ACC112 (cell line): Measurements from ENCODE around the gene CAMK4.

Experiments
- H2AFZ ChIP-seq: fragments of 200-600 bp; sonication (generic); one replicate; pipeline ENCODE4 v1.6.0; 2017; ENCODE audit warnings: antibody characterized with exemption, low read length; ENCODE audit not compliant: unreplicated experiment
- H3K27ac ChIP-seq: fragments of 200-600 bp; sonication (generic); 2 replicates; pipeline ENCODE4 v1.5.1; 2014; ENCODE audit warnings: low read depth, mild to moderate bottlenecking, antibody characterized with exemption, low read length, moderate library complexity
- H3K27me3 ChIP-seq: fragments of 200-600 bp; sonication (generic); 2 replicates; pipeline ENCODE4 v1.6.1; 2014; ENCODE audit warnings: mild to moderate bottlenecking, antibody characterized with exemption, low read length, moderate library complexity, mixed read lengths; ENCODE audit not compliant: insufficient read depth
- H3K36me3 ChIP-seq: fragments of 200-600 bp; sonication (generic); 2 replicates; pipeline ENCODE4 v1.6.1; 2016; ENCODE audit warnings: mild to moderate bottlenecking, antibody characterized with exemption, low read length, moderate library complexity, mixed read lengths; ENCODE audit not compliant: insufficient read depth
- H3K4me1 ChIP-seq: fragments of 200-600 bp; sonication (generic); one replicate; pipeline ENCODE4 v1.6.1; 2016; ENCODE audit warnings: low read length, mixed read lengths; ENCODE audit not compliant: insufficient read depth, unreplicated experiment, control insufficient read depth
- H3K4me3 ChIP-seq: fragments of 200-600 bp; sonication (generic); 2 replicates; pipeline ENCODE4 v1.5.1; 2014; ENCODE audit warnings: mild to moderate bottlenecking, low read depth, low read length
- H3K79me2 ChIP-seq: fragments of 200-600 bp; sonication (generic); one replicate; pipeline ENCODE4 v1.6.0; 2016; ENCODE audit warnings: low read length; ENCODE audit not compliant: control insufficient read depth, unreplicated experiment, insufficient read depth

Gene CAMK4

DNA sequence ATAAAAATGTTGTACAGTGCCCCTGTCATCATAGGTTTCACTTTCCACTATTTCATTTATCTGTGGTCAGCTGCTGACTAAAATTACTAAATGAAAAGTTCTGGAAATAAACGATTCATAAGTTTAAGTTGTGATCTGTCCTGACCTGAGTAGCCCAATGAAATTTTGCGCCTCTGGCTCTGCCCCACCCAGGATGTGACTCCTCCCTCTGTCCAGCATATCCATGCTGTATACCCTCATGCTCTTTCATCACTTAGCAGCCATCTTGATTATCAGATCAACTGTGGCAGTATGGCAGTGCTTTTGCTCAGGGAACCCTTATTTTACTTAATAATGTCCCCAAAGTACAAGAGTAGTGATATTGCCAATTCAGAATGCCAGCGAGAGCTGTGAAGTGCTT is 190.9 kb downstream of the CAMK4 start:
- Histone ChIP-seq H2AFZ (no peak overlapping the region), H3K27me3 (no peaks in the 10 kb centered on the region), H3K36me3 (no peaks in the 10 kb centered on the region)

DNA sequence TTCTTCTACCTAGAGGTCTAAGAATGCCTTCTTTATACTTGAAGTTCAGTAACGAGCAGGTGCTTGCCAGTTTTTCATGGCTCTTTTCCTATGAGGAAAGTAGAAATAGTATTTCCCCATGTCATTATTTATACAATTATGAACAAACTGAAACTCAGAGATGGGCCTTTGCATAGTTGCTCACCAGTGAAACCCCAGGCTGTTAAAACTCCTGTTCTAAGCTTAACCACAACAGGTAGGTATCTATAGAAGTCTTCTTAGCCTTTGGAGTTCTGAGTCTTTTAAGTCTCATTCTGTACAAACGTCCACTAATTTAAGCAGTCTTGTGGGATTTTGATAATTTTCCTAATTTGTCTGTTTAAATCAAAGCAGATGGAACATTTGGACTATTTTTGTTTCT is 198.1 kb downstream of the CAMK4 start:
- no peaks in the 10 kb centered on the region for H3K4me1 ChIP-seq
- H2AFZ ChIP-seq, result no peak overlapping the region
- H3K4me3 ChIP-seq, result no peak overlapping the region
- H3K79me2 ChIP-seq, result no peaks in the 10 kb centered on the region
- no peaks in the 10 kb centered on the region for H3K27me3 ChIP-seq
- no peaks in the 10 kb centered on the region for H3K36me3 ChIP-seq
- H3K27ac ChIP-seq, result no peak overlapping the region

More for the DNA sequence above, 190.9 kb downstream of the CAMK4 start:
- Histone ChIP-seq H3K4me1 (no peaks in the 10 kb centered on the region), H3K79me2 (no peaks in the 10 kb centered on the region), H3K27ac (no peak overlapping the region), H3K4me3 (no peak overlapping the region)

DNA sequence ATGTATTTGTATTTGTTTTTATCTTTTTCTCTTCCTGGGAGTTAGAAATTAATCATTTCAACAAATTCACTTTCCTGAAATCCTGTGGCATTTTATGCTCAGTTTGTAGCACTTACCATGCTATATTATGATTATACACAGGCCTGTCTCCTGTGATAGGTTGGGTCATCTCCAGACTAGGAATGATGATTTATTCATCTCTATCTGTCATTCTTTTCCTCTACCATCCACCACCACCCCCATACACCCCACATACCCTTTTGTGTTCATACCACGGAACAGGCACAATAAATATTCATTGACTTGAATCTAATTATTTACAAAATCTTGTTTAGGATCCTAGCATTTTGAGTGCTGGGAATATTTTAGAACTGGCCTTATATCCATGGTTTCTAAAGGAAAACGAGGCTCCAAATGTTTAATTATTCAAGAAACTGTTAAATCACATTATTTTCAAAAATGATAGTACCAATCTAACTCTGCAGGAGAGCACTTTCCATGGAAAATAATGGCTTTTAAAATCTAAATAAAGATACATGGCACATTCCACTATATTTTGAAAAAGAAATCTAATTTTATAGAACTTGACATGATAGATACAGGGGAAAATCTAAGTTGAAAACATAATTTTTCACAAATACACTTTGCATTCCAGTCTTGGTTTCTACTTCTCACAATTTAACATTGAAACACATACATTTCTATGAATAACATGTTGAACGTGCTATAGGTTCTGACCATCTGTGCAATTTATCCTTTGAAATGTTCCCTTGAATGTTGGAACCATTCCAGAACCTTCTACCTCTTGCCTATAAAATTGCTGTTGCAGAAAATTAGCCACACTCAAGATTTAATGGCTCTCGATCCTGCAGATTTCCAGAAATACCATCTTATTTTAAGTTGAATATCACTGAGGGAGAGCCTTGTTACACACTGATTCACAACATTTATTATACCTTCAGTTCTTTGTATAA is 198.8 kb downstream of the CAMK4 start:
- no peaks in the 10 kb centered on the region for H3K27me3 ChIP-seq
- no peak overlapping the region for H3K27ac ChIP-seq
- no peaks in the 10 kb centered on the region for H3K36me3 ChIP-seq
- H3K4me1 ChIP-seq, result no peaks in the 10 kb centered on the region
- no peak overlapping the region for H2AFZ ChIP-seq
- no peaks in the 10 kb centered on the region for H3K79me2 ChIP-seq
- H3K4me3 ChIP-seq, result no peak overlapping the region

DNA sequence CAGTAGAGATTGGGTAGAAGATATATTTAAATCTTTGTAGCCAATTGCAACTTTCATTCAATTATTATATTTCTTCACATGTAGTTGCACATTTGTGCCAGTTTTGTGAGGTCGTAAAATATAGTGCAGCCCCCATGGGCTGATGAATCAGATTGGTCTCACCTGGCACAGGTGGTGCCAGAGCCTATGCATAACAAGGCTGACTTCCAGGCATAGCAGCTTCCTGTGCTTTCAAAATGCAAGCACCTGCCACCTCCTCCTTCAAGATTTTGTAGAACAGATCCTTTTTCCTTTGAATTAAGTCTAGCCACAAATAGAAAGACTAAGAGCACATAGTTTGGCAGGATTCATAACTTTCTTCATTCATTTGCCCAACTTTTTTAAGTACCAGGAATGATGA is 201.0 kb downstream of the CAMK4 start:
- Histone ChIP-seq H3K27me3 (no peaks in the 10 kb centered on the region), H3K4me3 (no peak overlapping the region), H3K4me1 (no peaks in the 10 kb centered on the region), H3K27ac (no peak overlapping the region), H3K36me3 (no peaks in the 10 kb centered on the region), H3K79me2 (no peaks in the 10 kb centered on the region), H2AFZ (no peak overlapping the region)

DNA sequence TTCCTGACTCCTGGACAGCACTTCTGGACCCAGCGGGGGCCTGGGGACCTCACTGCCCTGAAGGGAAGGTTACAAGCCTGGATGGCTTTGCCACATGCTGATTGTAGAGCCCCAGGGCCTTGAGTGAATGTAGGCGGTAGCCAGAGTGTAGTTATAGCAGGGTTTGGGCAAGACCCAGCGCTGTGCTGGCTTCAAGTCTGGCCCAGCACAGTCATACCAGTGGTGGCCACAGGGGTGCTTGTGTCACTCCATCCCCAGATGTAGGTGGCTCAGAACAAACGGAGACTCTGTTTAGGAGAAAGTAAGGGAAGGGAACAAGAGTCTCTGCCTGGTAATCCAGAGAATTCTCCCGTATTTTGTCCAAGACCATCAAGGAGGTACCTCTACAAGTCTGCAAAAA is 203.6 kb downstream of the CAMK4 start:
- Histone ChIP-seq H3K79me2 (no peaks in the 10 kb centered on the region), H3K36me3 (no peaks in the 10 kb centered on the region), H3K4me1 (peaks cover 1% of the 10 kb centered on the region), H2AFZ (no peak overlapping the region), H3K4me3 (no peak overlapping the region), H3K27me3 (no peaks in the 10 kb centered on the region), H3K27ac (no peak overlapping the region)

DNA sequence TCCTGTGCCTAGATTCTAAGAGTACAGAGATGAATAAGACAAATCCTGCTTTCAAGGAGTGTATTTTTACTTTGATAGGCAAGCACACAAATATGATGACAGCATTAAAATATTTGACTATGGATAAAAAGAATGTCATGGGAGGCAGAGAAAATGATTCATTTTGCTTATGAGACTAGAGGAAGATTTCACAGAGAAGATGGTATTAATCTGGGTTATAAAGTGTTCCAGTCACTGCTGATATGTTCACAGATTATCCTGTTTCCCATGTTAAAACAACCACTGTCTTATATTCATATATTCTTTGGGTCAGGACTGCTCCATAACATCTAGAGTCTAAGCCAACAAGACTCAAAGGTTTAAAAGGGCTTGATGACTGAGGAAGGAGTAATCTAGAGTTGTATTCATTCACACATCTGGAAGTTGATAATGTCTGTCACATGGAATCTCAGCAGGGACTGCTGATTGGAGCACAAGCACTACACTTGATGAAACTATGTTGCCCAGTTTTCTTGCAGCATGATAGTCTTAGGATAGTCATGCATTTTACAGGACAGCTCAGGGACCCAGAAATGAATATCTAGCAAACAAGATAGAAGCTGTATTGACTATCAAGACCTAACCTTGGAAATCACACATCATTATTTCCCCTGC is 208.8 kb downstream of the CAMK4 start:
- H2AFZ ChIP-seq, result no peak overlapping the region
- H3K27me3 ChIP-seq, result no peaks in the 10 kb centered on the region
- no peaks in the 10 kb centered on the region for H3K79me2 ChIP-seq
- H3K4me1 ChIP-seq, result peaks cover 6% of the 10 kb centered on the region
- 0 out of 2 replicates have a peak overlapping the region, but pooled peaks have one; percentile 20 for H3K27ac ChIP-seq
- no peaks in the 10 kb centered on the region for H3K36me3 ChIP-seq
- H3K4me3 ChIP-seq, result no peak overlapping the region

DNA sequence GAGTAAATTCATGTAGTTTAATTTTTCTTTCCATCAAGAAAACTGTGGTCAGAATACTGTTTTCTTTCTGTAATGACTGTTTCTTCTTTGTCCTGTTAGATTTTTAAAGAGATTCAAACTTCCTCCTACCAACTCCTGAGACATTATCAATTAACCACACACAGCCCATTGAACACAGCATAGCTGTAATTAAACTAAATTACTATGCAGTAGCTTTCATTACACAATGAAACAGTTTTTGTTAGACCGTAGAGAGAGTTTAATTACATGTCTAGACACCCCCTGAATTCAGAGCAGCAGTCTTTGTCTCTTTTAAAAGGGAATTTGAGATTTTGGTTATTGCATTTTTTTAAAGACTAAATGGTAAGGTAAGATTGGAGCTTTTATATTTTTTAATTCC is 210.6 kb downstream of the CAMK4 start:
- H3K36me3 ChIP-seq, result no peaks in the 10 kb centered on the region
- H3K27ac ChIP-seq, result no peak overlapping the region
- H3K4me1 ChIP-seq, result peaks cover 16% of the 10 kb centered on the region
- no peak overlapping the region for H3K4me3 ChIP-seq
- no peak overlapping the region for H2AFZ ChIP-seq
- no peaks in the 10 kb centered on the region for H3K79me2 ChIP-seq
- no peaks in the 10 kb centered on the region for H3K27me3 ChIP-seq

DNA sequence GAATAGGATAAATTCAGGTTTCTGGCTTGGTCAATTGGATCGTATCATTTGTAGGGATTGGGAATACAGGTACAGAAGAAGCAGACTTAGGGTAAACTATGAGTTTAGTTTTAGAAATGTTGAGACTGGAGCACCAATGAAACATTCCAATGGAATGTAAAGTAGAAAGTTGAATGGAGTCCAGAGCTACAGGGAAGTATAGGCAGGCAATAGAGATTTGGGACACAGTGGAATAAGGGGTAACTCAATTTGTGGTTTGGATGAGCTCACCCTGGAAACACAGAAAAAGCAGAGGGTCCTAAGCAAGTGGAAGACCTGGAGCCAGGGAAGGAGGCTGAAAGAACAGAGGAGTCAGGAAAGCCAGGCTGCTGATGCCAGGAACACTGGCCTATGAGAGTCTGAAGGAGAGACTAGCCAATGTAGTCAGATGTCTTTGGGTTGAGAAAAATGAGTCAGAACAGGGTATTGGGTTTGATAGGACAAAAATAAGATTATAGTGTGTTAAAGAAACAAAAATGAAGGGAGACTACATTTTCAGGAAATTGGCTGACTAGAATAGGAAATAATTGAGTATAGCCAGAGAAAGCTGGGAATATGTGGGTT is 215.4 kb downstream of the CAMK4 start:
- Histone ChIP-seq H3K27ac (0 out of 2 replicates have a peak overlapping the region, but pooled peaks have one; percentile 10), H2AFZ (no peak overlapping the region), H3K79me2 (no peaks in the 10 kb centered on the region), H3K36me3 (no peaks in the 10 kb centered on the region), H3K4me3 (no peak overlapping the region), H3K4me1 (peaks cover 13% of the 10 kb centered on the region), H3K27me3 (no peaks in the 10 kb centered on the region)

DNA sequence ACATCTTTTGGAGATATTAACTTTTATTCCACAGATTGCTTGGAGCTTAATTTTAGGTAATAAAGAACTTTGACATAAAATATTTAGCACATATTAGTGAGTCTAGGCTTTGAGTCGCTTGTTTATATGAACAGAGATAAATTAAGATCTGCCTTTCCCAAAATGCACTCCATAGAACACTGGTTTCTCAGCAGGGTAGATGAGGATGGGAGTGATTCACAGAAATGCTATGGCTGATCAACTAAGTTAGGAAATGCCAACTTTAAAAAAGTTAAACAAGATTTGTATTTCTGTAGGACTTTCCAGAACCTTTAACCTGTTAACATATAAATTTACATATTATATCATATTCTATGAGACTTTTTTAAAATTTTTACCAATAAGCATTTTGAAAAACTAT is 222.9 kb downstream of the CAMK4 start:
- no peak overlapping the region for H2AFZ ChIP-seq
- H3K4me1 ChIP-seq, result no peaks in the 10 kb centered on the region
- no peaks in the 10 kb centered on the region for H3K36me3 ChIP-seq
- no peaks in the 10 kb centered on the region for H3K27me3 ChIP-seq
- H3K27ac ChIP-seq, result no peak overlapping the region
- no peaks in the 10 kb centered on the region for H3K79me2 ChIP-seq
- H3K4me3 ChIP-seq, result no peak overlapping the region

DNA sequence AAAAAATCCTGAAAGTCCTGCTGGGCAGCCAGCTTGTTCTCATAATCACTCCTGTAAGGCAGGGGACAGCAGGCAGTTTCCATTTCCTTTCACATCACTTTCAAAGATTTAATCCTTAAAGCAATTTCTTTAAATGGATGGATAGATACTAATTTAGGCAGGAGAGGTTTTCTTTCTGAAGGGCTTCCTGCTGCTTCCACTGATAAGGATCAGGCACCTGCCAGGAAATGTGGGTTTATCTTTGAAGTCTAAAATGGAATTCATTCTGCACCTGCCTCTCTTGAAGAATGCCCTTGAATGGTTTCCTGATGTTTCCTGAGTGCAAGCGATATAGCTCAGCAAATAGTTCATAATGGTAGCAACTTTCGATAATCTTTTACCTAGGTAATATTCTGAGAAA is 223.6 kb downstream of the CAMK4 start:
- no peak overlapping the region for H3K27ac ChIP-seq
- H3K36me3 ChIP-seq, result no peaks in the 10 kb centered on the region
- H3K4me3 ChIP-seq, result no peak overlapping the region

More for the DNA sequence above, 223.6 kb downstream of the CAMK4 start:
- H3K79me2 ChIP-seq, result no peaks in the 10 kb centered on the region
- no peaks in the 10 kb centered on the region for H3K4me1 ChIP-seq
- no peak overlapping the region for H2AFZ ChIP-seq
- H3K27me3 ChIP-seq, result no peaks in the 10 kb centered on the region
